ENCODE data around the gene KNDC1.

The KNDC1 gene

GRCh38 chr10:133177380-133178157 lies 17.6 kb downstream of the KNDC1 start:
- DNase-seq (ENCODE audit: low read depth in 2 of 2), result no peak

GRCh38 chr10:133178357-133179127 lies 18.5 kb downstream of the KNDC1 start:
- no peak for DNase-seq (ENCODE audit: low read depth in 2 of 2)

- DNase-seq (ENCODE audit: low read depth in 2 of 2), result no peak
Observed at GRCh38 chr10:133179128-133179520, 19.1 kb downstream of the KNDC1 start.

GRCh38 chr10:133179651-133180050 lies 19.6 kb downstream of the KNDC1 start:
- no peak for DNase-seq (ENCODE audit: low read depth in 2 of 2)

- no peak for DNase-seq (ENCODE audit: low read depth in 2 of 2)
Observed at GRCh38 chr10:133180192-133180964, 20.4 kb downstream of the KNDC1 start.

GRCh38 chr10:133180965-133181639 lies 21.1 kb downstream of the KNDC1 start:
- no peak for DNase-seq (ENCODE audit: low read depth in 2 of 2)

- no peak for DNase-seq (ENCODE audit: low read depth in 2 of 2)
Observed at GRCh38 chr10:133182190-133182589, 22.2 kb downstream of the KNDC1 start.

GRCh38 chr10:133182791-133183645 lies 23.0 kb downstream of the KNDC1 start:
- DNase-seq (ENCODE audit: low read depth in 2 of 2), result no peak

GRCh38 chr10:133183646-133184378 lies 23.8 kb downstream of the KNDC1 start:
- DNase-seq (ENCODE audit: low read depth in 2 of 2), result no peak

GRCh38 chr10:133184591-133185244 lies 24.7 kb downstream of the KNDC1 start:
- no peak for DNase-seq (ENCODE audit: low read depth in 2 of 2)

- no peak for DNase-seq (ENCODE audit: low read depth in 2 of 2)
Observed at GRCh38 chr10:133185421-133185820, 25.4 kb downstream of the KNDC1 start.

GRCh38 chr10:133185916-133186315 lies 25.9 kb downstream of the KNDC1 start:
- DNase-seq (ENCODE audit: low read depth in 2 of 2), result no peak

- DNase-seq (ENCODE audit: low read depth in 2 of 2), result no peak
Observed at GRCh38 chr10:133186416-133187090, 26.5 kb downstream of the KNDC1 start.

GRCh38 chr10:133187091-133187905 lies 27.3 kb downstream of the KNDC1 start:
- no peak for DNase-seq (ENCODE audit: low read depth in 2 of 2)

GRCh38 chr10:133187906-133188681 lies 28.1 kb downstream of the KNDC1 start:
- DNase-seq (ENCODE audit: low read depth in 2 of 2), result no peak

- no peak for DNase-seq (ENCODE audit: low read depth in 2 of 2)
Observed at GRCh38 chr10:133189256-133189655, 29.2 kb downstream of the KNDC1 start.

- no peak for DNase-seq (ENCODE audit: low read depth in 2 of 2)
Observed at GRCh38 chr10:133189726-133190125, 29.7 kb downstream of the KNDC1 start.
